ENCODE data around the gene SLC26A1. TPM values are rescaled to one million over a fixed set of nuclear protein-coding genes. Genes with fewer than 3 reads are reported as not detected.
A peak's percentile ranks its signal among the peaks of the same experiment; 100 is the strongest.

The SLC26A1 gene
- total RNA-seq, 4 donors from 2014 or later, result 0.16 TPM; not detected in 3

- in situ Hi-C loops (cut with MboI; ENCODE audit: low sequenced_read_pairs in 4 of 4) (no loop called here), intact Hi-C loops (cut with DNase I; ENCODE audit: low total_unique reads) (no loop called here)
- Histone ChIP-seq H3K9me3 (no peaks in the 10 kb centered on the region), H3K27me3 (peaks cover 27 to 78% (median 48%) of the 10 kb centered on the region in 3 donors), H3K4me3 (no peak overlapping the region), H3K4me1 (peaks cover 0 to 11% of the 10 kb centered on the region in 2 donors), H3K27ac (no peak overlapping the region), H3K36me3 (no peaks in the 10 kb centered on the region)
- DNase-seq (no peak), ATAC-seq (no peak)
- TF ChIP-seq POLR2A (IDR thresholded peaks at IDR 0.05), result no peak
- TF ChIP-seq, protein P1, sequence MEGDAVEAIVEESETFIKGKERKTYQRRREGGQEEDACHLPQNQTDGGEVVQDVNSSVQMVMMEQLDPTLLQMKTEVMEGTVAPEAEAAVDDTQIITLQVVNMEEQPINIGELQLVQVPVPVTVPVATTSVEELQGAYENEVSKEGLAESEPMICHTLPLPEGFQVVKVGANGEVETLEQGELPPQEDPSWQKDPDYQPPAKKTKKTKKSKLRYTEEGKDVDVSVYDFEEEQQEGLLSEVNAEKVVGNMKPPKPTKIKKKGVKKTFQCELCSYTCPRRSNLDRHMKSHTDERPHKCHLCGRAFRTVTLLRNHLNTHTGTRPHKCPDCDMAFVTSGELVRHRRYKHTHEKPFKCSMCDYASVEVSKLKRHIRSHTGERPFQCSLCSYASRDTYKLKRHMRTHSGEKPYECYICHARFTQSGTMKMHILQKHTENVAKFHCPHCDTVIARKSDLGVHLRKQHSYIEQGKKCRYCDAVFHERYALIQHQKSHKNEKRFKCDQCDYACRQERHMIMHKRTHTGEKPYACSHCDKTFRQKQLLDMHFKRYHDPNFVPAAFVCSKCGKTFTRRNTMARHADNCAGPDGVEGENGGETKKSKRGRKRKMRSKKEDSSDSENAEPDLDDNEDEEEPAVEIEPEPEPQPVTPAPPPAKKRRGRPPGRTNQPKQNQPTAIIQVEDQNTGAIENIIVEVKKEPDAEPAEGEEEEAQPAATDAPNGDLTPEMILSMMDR (IDR thresholded peaks at IDR 0.05 in 4 of 5, conservative IDR thresholded peaks at IDR 0.05 in 1 of 5), result no peak
Measured at GRCh38 chr4:1036095-1036494, 42.9 kb upstream of the SLC26A1 start.

DNA sequence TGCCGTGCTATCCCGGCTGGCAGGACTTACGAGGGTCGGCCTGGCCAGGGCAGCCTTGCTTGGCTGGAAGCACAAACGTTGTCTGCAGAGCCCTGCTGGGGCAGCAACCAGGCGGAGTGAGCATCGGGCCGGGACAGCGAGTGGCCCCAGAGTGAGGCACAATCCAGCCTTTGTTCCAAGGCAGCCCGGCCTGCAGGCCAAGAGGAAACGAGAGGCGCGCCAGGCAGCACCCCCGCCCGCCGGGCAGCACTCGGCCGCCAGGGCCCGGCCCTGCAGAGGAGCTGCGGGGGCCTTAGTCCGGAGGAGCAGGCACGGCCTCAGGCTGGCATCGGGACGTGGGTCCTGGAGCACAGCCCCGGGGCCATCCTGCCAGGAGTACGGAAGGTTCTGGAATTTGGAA lies 42.3 kb upstream of the SLC26A1 start:
- intact Hi-C loops (cut with DNase I; ENCODE audit: low total_unique reads), result no loop called here
- in situ Hi-C loops (cut with MboI; ENCODE audit: low sequenced_read_pairs in 4 of 4), result no loop called here

GRCh38 chr4:1033840-1034551 lies 40.8 kb upstream of the SLC26A1 start:
- peak overlapping the region in 3 of 4 donors; percentile 20 to 32 (median 28) for H3K4me3 ChIP-seq
- intact Hi-C loops (cut with DNase I; ENCODE audit: low total_unique reads) (no loop called here), in situ Hi-C loops (cut with MboI; ENCODE audit: low sequenced_read_pairs in 4 of 4) (no loop called here)
- no peak for TF ChIP-seq POLR2A (IDR thresholded peaks at IDR 0.05)
- TF ChIP-seq, protein P1 (IDR thresholded peaks at IDR 0.05 in 4 of 5, conservative IDR thresholded peaks at IDR 0.05 in 1 of 5), result no peak
- H3K27me3 ChIP-seq, result peaks cover 39 to 84% (median 53%) of the 10 kb centered on the region in 3 donors
- DNase-seq (no peak), ATAC-seq (peak in 1 of 2 donors; percentile 28)
- no peaks in the 10 kb centered on the region for H3K9me3 ChIP-seq
- no peaks in the 10 kb centered on the region for H3K36me3 ChIP-seq
- H3K27ac ChIP-seq, result no peak overlapping the region
- peaks cover 0 to 11% of the 10 kb centered on the region in 2 donors for H3K4me1 ChIP-seq

More for the DNA sequence above, 42.3 kb upstream of the SLC26A1 start:
- ATAC-seq (no peak), DNase-seq (no peak)
- TF ChIP-seq POLR2A (IDR thresholded peaks at IDR 0.05), result no peak
- TF ChIP-seq, protein P1 (IDR thresholded peaks at IDR 0.05 in 4 of 5, conservative IDR thresholded peaks at IDR 0.05 in 1 of 5), result no peak
- Histone ChIP-seq H3K4me3 (no peak overlapping the region), H3K4me1 (peaks cover 0 to 11% of the 10 kb centered on the region in 2 donors), H3K27me3 (peaks cover 32 to 78% (median 53%) of the 10 kb centered on the region in 3 donors), H3K36me3 (no peaks in the 10 kb centered on the region), H3K9me3 (no peaks in the 10 kb centered on the region), H3K27ac (no peak overlapping the region)

DNA sequence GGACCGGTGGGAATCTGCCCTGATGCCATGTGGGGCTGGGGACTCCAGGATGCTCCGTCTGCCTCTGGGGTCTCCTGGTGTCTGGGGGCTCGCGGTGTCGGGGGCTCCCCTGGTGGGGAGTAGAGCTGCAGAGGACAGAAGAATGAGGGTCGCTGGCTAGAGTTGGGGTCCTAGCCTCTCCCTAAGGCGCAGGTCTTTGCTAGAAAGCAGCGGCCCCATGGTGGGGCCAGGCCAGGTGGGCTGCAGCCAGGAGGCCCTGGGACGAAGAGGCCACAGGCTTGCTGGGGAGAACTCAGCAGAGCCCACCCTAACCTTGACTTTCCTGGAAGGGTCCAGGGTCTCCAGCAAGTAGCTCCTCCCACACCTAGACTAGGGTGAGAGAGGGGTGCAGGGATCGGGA lies 39.7 kb upstream of the SLC26A1 start:
- H3K27me3 ChIP-seq, result peaks cover 39 to 86% (median 53%) of the 10 kb centered on the region in 3 donors
- no peak for DNase-seq
- no peaks in the 10 kb centered on the region for H3K9me3 ChIP-seq
- H3K36me3 ChIP-seq, result no peaks in the 10 kb centered on the region
- intact Hi-C loops (cut with DNase I; ENCODE audit: low total_unique reads) (no loop called here), in situ Hi-C loops (cut with MboI; ENCODE audit: low sequenced_read_pairs in 4 of 4) (no loop called here)
- H3K4me3 ChIP-seq, result no peak overlapping the region
- no peak for ATAC-seq
- no peak overlapping the region for H3K27ac ChIP-seq
- TF ChIP-seq POLR2A (IDR thresholded peaks at IDR 0.05), result no peak
- TF ChIP-seq, protein P1 (IDR thresholded peaks at IDR 0.05 in 4 of 5, conservative IDR thresholded peaks at IDR 0.05 in 1 of 5), result no peak
- peaks cover 0 to 11% of the 10 kb centered on the region in 2 donors for H3K4me1 ChIP-seq

Measured in gastrocnemius medialis (tissue), 4 donors.